ENCODE measurements around the gene ST6GALNAC4. TPM values are rescaled to one million over a fixed set of nuclear protein-coding genes. Genes with fewer than 3 reads are reported as not detected.

ST6GALNAC4 gene
- total and polyA plus RNA-seq, 9 of the 15 experiments (the other 6 are each of a cell fraction or from before 2014, with no cell fraction given), result 2.6 to 43.1 (median 15.4) TPM

DNA sequence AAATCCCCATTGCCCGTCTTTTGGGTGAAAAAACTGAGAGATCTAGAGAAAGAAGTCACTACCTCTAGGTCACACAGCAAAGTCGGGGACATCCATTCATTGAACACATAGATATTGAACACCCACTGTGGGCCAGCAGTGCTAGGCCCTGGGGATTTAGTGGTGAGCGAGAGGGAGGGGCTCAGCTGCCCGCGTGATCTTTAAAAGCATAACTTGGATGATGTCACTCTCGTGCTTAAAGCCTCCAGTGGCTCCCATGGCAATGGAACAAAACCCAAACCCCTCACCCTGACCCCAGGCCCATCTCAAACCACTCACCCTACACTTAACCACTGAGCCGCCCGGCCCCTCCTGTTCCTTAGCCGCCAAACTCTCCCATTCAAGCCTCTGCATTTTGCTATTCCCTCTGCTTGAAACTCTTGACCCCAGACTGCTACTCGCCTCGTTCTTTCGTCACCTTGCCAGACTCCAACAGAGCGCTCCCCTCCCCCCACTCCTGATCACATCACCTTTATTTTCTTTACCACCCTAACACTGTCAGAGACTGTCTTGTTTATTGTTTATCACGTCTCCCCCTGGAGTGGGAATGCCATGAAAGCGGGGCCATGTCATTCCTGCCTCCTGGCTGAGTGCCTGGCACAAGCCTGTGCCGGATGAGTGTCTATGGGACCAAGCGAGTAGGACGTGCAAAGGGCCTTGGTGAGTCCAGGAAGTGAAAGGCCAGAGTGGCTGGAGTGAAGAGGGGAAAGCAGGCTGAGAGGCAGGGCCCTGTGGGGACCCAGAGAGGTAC is 14.4 kb upstream of the ST6GALNAC4 start (continued):
- TF ChIP-seq, protein P1, sequence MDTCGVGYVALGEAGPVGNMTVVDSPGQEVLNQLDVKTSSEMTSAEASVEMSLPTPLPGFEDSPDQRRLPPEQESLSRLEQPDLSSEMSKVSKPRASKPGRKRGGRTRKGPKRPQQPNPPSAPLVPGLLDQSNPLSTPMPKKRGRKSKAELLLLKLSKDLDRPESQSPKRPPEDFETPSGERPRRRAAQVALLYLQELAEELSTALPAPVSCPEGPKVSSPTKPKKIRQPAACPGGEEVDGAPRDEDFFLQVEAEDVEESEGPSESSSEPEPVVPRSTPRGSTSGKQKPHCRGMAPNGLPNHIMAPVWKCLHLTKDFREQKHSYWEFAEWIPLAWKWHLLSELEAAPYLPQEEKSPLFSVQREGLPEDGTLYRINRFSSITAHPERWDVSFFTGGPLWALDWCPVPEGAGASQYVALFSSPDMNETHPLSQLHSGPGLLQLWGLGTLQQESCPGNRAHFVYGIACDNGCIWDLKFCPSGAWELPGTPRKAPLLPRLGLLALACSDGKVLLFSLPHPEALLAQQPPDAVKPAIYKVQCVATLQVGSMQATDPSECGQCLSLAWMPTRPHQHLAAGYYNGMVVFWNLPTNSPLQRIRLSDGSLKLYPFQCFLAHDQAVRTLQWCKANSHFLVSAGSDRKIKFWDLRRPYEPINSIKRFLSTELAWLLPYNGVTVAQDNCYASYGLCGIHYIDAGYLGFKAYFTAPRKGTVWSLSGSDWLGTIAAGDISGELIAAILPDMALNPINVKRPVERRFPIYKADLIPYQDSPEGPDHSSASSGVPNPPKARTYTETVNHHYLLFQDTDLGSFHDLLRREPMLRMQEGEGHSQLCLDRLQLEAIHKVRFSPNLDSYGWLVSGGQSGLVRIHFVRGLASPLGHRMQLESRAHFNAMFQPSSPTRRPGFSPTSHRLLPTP (IDR thresholded peaks at IDR 0.05; ENCODE audit: borderline replicate concordance, extremely low read depth, insufficient read length), result no peak
- no peak for TF ChIP-seq ETV5 (CRISPR knock-in tag; IDR thresholded peaks at IDR 0.05; ENCODE audit: low read depth)

DNA sequence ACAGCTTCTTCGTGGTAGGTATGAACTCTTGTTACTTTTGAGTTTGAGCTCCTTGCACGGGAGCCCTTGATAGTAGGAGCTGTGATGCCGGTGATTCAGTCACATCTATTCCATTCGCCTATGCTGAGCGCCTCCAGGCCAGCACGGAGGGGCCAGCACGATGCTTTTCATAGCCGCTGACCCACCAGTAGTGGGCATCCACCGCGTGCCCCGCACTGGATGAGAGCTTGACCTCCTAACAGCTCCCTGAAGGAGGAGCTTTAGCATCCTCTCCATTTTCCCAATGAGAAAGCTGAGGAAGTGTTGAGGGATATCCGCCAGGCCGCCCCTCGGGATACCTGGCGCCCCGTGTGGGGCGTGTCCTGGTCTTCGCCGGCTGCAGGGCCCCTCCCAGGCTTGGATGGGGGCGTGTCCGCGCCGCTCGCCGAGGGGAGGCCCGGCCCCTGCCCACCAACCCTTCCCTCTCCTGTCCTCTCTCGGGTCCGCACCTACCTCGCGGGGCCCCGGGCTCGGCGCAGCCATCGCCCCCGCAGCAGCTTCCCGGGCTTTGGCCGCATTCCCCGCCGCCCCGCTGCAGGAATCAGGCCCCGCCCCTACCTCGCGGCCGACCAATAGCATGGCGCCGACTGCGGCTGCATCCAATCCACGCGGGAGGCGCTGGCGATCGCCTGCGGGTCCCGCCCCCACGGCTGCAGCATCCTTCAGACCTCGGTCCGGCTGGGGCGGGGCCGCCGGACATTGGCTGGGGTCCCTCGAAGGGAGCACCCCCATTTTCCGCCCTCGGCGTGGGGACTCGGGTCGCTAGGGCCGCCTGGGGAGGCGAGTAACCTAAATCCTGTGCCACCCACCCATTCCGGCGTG is 13.6 kb upstream of the ST6GALNAC4 start, which contains the start of gene PIP5KL1:
Gene PIP5KL1, minus strand, starts transcription at position 547 of the 861 bp plus-strand sequence. Its CDS starts 25 bp downstream, at position 522.
- peak; percentile 87 for ATAC-seq
- ChIA-PET POLR2A (interaction anchor here (0.6 to 1.7 kb wide), 5 partner anchors 11 to 164 kb away, joined by 3 to 4 read pairs (median 3); no protein-coding TSS in a partner anchor), CTCF (ENCODE audit: low intra/inter-chr PET ratio) (no interaction called here)
- Histone ChIP-seq H3K4me3 (peak within 1 kb of the TSS; percentile 55), H3K79me2 (ENCODE audit: control insufficient read depth, insufficient read depth, low read length) (peaks cover 19% of the 10 kb centered on the region), H3K4me2 (ENCODE audit: insufficient read depth, low read length) (peak within 1 kb of the TSS; percentile 73), H2AFZ (ENCODE audit: low read depth, low read length) (peak within 1 kb of the TSS; percentile 72), H3K27me3 (ENCODE audit: control insufficient read depth in 2 of 2, insufficient read depth in 2 of 2, low read length in 2 of 2) (no peaks in the 10 kb centered on the region), H3K36me3 (ENCODE audit: control insufficient read depth, insufficient read depth, low read length) (peaks cover 15% of the 10 kb centered on the region; the same call in 2 of the 3 replicates), H3K27ac (ENCODE audit: extremely low read depth, low read depth, low read length) (peak within 1 kb of the TSS; percentile 85), H4K20me1 (replicated peaks; ENCODE audit: control insufficient read depth, insufficient read depth, low read length) (peaks cover 4% of the 10 kb centered on the region; the same call in 1 of the 2 replicates), H3K9ac (ENCODE audit: insufficient read depth in 1 of 2, low read depth in 2 of 2, low read length in 2 of 2) (peak within 1 kb of the TSS; percentile 65 to 88), H3K4me1 (replicated peaks in 1 of 2; ENCODE audit: control insufficient read depth in 2 of 2, insufficient read depth in 2 of 2, low read length in 2 of 2) (peaks cover 50 to 81% of the 10 kb centered on the region in 2 experiments), H3K9me3 (replicated peaks; ENCODE audit: control insufficient read depth, insufficient read depth, low read depth, low read length) (no peaks in the 10 kb centered on the region), H3K9me1 (ENCODE audit: control insufficient read depth, insufficient read depth, low read length) (peaks cover 3% of the 10 kb centered on the region)
- BruUV-seq (replicated peaks), result no TSS peak
- 1% methylated on average over 40 of the region's 70 CpGs for WGBS (ENCODE audit: insufficient coverage, low coverage, missing lambda C conversion rate)
- peak; percentile 48 for FAIRE-seq
- peak; percentile 93 to 98 (median 94) for DNase-seq (ENCODE audit: extremely low read depth in 1 of 4, low spot score in 3 of 4)
- in situ Hi-C loops (cut with MboI) (no loop called here), intact Hi-C loops (cut with micrococcal nuclease) (no loop called here)
- TF ChIP-seq MBD2 (IDR thresholded peaks at IDR 0.05; ENCODE audit: borderline replicate concordance, low read depth), result peak; percentile 73; the same call in 1 of the 2 replicates
- no peak for TF ChIP-seq MCM2 (IDR thresholded peaks at IDR 0.05; ENCODE audit: low read depth)
- TF ChIP-seq HNRNPLL (IDR thresholded peaks at IDR 0.05; ENCODE audit: low read depth, low read length, poor library complexity, severe bottlenecking), result no peak
- no peak for TF ChIP-seq TEAD2 (tag; IDR thresholded peaks at IDR 0.05)
- no peak for TF ChIP-seq GTF2E2 (tag; IDR thresholded peaks at IDR 0.05)
- TF ChIP-seq POLR2H (tag; IDR thresholded peaks at IDR 0.05; ENCODE audit: low read depth), result no peak
- no peak for TF ChIP-seq MYC (IDR thresholded peaks at IDR 0.05; ENCODE audit: low read depth, low read length)
- no peak for TF ChIP-seq MYC (CRISPR knock-in tag; IDR thresholded peaks at IDR 0.05; ENCODE audit: borderline replicate concordance, low read depth)
- TF ChIP-seq NRF1 (conservative IDR thresholded peaks at IDR 0.05 in 1 of 2, IDR thresholded peaks at IDR 0.05 in 1 of 2), result peak; percentile 51 to 56; a peak in 3 of 4 replicates
- TF ChIP-seq ZNF174 (CRISPR knock-in tag; IDR thresholded peaks at IDR 0.05), result no peak
- TF ChIP-seq ILK (tag; IDR thresholded peaks at IDR 0.05; ENCODE audit: borderline replicate concordance, low read depth), result no peak
- no peak for TF ChIP-seq CBX3 (IDR thresholded peaks at IDR 0.05; ENCODE audit: borderline replicate concordance in 1 of 2, low read length in 2 of 2)
- peak; percentile 83 for TF ChIP-seq RBM22 (IDR thresholded peaks at IDR 0.05; ENCODE audit: low read depth, low read length, poor library complexity, severe bottlenecking)
- no peak for TF ChIP-seq ZNF583 (CRISPR knock-in tag; IDR thresholded peaks at IDR 0.05)
